MM.1S (cell line): ENCODE results near the gene RNF217.

ENCODE experiments used
- EZH2phosphoT487 ChIP-seq: fragments of 300-600 bp; sonication (generic); IDR thresholded peaks from 2 replicates; pipeline ENCODE4 v1.6.1; 2018; ENCODE audit warnings: antibody characterized with exemption, low read length
- TF ChIP-seq, protein P1 (sequence below): fragments of 300-600 bp; sonication (generic); IDR thresholded peaks from 2 replicates; pipeline ENCODE4 v1.5.1; 2016; ENCODE audit warnings: antibody characterized with exemption, low read length, mixed read lengths

DNA sequence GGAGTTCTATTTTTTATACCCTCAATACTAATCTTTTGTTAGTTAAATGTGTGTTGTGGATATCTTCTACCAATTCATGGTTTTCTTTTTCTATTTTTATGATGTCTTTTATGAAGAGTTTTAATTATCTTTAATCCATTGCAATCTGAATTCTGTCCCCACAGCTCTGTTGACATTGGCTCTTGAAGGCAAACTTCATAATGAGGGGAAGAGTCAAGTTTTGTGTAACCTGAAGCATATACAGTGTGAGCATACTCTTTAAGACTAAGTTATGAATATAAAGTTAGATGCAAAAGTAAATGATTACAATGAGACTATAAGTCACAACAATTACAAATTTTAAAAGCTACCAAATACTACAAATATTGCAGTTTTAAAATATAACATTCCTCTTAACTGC lies 34.2 kb downstream of the RNF217 start:
- TF ChIP-seq, protein P1, sequence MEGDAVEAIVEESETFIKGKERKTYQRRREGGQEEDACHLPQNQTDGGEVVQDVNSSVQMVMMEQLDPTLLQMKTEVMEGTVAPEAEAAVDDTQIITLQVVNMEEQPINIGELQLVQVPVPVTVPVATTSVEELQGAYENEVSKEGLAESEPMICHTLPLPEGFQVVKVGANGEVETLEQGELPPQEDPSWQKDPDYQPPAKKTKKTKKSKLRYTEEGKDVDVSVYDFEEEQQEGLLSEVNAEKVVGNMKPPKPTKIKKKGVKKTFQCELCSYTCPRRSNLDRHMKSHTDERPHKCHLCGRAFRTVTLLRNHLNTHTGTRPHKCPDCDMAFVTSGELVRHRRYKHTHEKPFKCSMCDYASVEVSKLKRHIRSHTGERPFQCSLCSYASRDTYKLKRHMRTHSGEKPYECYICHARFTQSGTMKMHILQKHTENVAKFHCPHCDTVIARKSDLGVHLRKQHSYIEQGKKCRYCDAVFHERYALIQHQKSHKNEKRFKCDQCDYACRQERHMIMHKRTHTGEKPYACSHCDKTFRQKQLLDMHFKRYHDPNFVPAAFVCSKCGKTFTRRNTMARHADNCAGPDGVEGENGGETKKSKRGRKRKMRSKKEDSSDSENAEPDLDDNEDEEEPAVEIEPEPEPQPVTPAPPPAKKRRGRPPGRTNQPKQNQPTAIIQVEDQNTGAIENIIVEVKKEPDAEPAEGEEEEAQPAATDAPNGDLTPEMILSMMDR, result no peak
- no peak for TF ChIP-seq EZH2phosphoT487
